ENCODE measurements around the gene ADAMTSL5.
"Not testable (repeated sequence)": the region's sequence is repeated elsewhere in the genome, so short reads cannot be mapped to it uniquely, and the experiment has no call there.

GRCh38 chr19:1477056-1477455 is 35.8 kb downstream of the ADAMTSL5 start:
- TF ChIP-seq POLR2A (IDR thresholded peaks at IDR 0.05; ENCODE audit: low read depth, low read length); POLR2AphosphoS5 (IDR thresholded peaks at IDR 0.05; ENCODE audit: low read depth, low read length); TAF1 (IDR thresholded peaks at IDR 0.05; ENCODE audit: borderline replicate concordance, low read depth, low read length): not testable (repeated sequence)
